CD14-positive monocyte (primary cell): ENCODE data around the gene UPK1A. TPM values are rescaled to one million over a fixed set of nuclear protein-coding genes. Genes with fewer than 3 reads are reported as not detected.

Experiments used
- DNase-seq, 3 donors: peaks; one replicate each; pipeline ENCODE4 v3.0.0-alpha.2; 2011 to 2022
- H2AFZ ChIP-seq: 2 replicates; pipeline ENCODE4 v1.6.0; 2012; ENCODE audit warnings: mild to moderate bottlenecking, low read depth, low read length, inconsistent platforms; ENCODE audit not compliant: insufficient read depth, poor library complexity, severe bottlenecking
- H3K27ac ChIP-seq, 2 donors: 1 replicate in 1 of 2; 2 replicates in 1 of 2; pipeline ENCODE4 v1.5.1; 2012 to 2013; ENCODE audit warnings: low read length in 2 of 2, control low read depth in 1 of 2, inconsistent platforms in 1 of 2, low read depth in 1 of 2, mild to moderate bottlenecking in 1 of 2
- H3K27me3 ChIP-seq, 2 donors: one replicate each; pipeline versions ENCODE4 v1.6.0 to v1.6.1; 2011 to 2013; ENCODE audit warnings: low read length in 2 of 2; ENCODE audit not compliant: control insufficient read depth in 2 of 2, insufficient read depth in 2 of 2
- H3K36me3 ChIP-seq, 2 donors: replicated peaks in 1 of 2; 1 replicate in 1 of 2; 2 replicates in 1 of 2; pipeline versions ENCODE4 v1.5.1 to v1.6.1; 2012 to 2013; ENCODE audit warnings: low read length in 2 of 2, control low read depth in 1 of 2, inconsistent platforms in 1 of 2, mild to moderate bottlenecking in 1 of 2; ENCODE audit not compliant: insufficient read depth in 2 of 2, control insufficient read depth in 1 of 2
- H3K4me1 ChIP-seq, 2 donors: 1 replicate in 1 of 2; 2 replicates in 1 of 2; pipeline versions ENCODE4 v1.5.1 to v1.6.1; 2012 to 2013; ENCODE audit warnings: low read length in 2 of 2, control low read depth in 1 of 2, inconsistent platforms in 1 of 2, mild to moderate bottlenecking in 1 of 2, moderate library complexity in 1 of 2; ENCODE audit not compliant: insufficient read depth in 2 of 2, control insufficient read depth in 1 of 2
- H3K4me2 ChIP-seq: replicated peaks from 2 replicates; pipeline ENCODE3; 2012; ENCODE audit warnings: low read length, moderate library complexity, mild to moderate bottlenecking; ENCODE audit not compliant: poor library complexity, severe bottlenecking; ENCODE audit errors: extremely low read depth
- H3K4me3 ChIP-seq, 3 experiments: fragments of 200-600 bp in 1 of 3; sonication (generic) in 1 of 3; replicated peaks in 1 of 3; 1 replicate in 2 of 3; 2 replicates in 1 of 3; pipeline ENCODE4 v1.5.1; 2011 to 2013; ENCODE audit warnings: low read length in 3 of 3, mild to moderate bottlenecking in 3 of 3, control low read depth in 2 of 3, low read depth in 2 of 3, inconsistent platforms in 1 of 3, moderate library complexity in 1 of 3
- H3K79me2 ChIP-seq: 2 replicates; pipeline ENCODE4 v1.6.0; 2012; ENCODE audit warnings: mild to moderate bottlenecking, control low read depth, inconsistent platforms, low read length, moderate library complexity; ENCODE audit not compliant: insufficient read depth
- H3K9ac ChIP-seq: 2 replicates; pipeline ENCODE4 v1.6.0; 2017; ENCODE audit warnings: low read length, mild to moderate bottlenecking; ENCODE audit not compliant: insufficient read depth, poor library complexity, severe bottlenecking
- H3K9me3 ChIP-seq, 2 donors: replicated peaks in 1 of 2; 1 replicate in 1 of 2; 2 replicates in 1 of 2; pipeline versions ENCODE4 v1.5.1 to v1.6.1; 2012 to 2013; ENCODE audit warnings: low read length in 2 of 2, control low read depth in 1 of 2; ENCODE audit not compliant: control insufficient read depth in 1 of 2, insufficient read depth in 1 of 2
- H4K20me1 ChIP-seq: 2 replicates; pipeline ENCODE4 v1.6.0; 2012; ENCODE audit warnings: mild to moderate bottlenecking, low read length, control low read depth, moderate library complexity; ENCODE audit not compliant: insufficient read depth
- H3K27ac Mint-ChIP-seq, 7 donors: one replicate each; pipeline ENCODE4 v1.8.0; 2020; ENCODE audit warnings: mild to moderate bottlenecking in 7 of 7, mixed read lengths in 7 of 7, moderate library complexity in 6 of 7, inconsistent platforms in 2 of 7
- H3K27me3 Mint-ChIP-seq, 3 donors: one replicate each; pipeline ENCODE4 v1.8.0; 2021 to 2022; ENCODE audit warnings: low read depth in 3 of 3, mild to moderate bottlenecking in 3 of 3, mixed read lengths in 3 of 3, moderate library complexity in 3 of 3, inconsistent platforms in 1 of 3
- H3K36me3 Mint-ChIP-seq, 2 donors: one replicate each; pipeline ENCODE4 v1.8.0; 2020; ENCODE audit warnings: mixed read lengths in 2 of 2, inconsistent platforms in 1 of 2, mild to moderate bottlenecking in 1 of 2
- H3K4me1 Mint-ChIP-seq: one replicate; pipeline ENCODE4 v1.8.0; 2020; ENCODE audit warnings: mild to moderate bottlenecking, mixed read lengths
- H3K4me3 Mint-ChIP-seq, 2 donors: one replicate each; pipeline ENCODE4 v1.8.0; 2020; ENCODE audit warnings: mild to moderate bottlenecking in 2 of 2, mixed read lengths in 2 of 2, moderate library complexity in 1 of 2
- H3K9me3 Mint-ChIP-seq, 7 donors: one replicate each; pipeline ENCODE4 v1.8.0; 2020 to 2022; ENCODE audit warnings: mixed read lengths in 7 of 7, mild to moderate bottlenecking in 6 of 7, moderate library complexity in 6 of 7, inconsistent platforms in 2 of 7
- CTCF ChIP-seq: fragments of 200-600 bp; IDR thresholded peaks from one replicate; pipeline ENCODE4 v1.8.0; 2022; ENCODE audit warnings: antibody characterized with exemption, mild to moderate bottlenecking
- WGBS: methylation state at CpG from one replicate; pipeline ENCODE4 v1.1.5; 2013; ENCODE audit warnings: missing lambda C conversion rate; ENCODE audit not compliant: insufficient coverage; 5-methylcytosine and 5-hydroxymethylcytosine counted together
- intact Hi-C, 2 donors: fragments of 100-400 bp; cut with micrococcal nuclease; formaldehyde crosslinking; loops; one replicate each; pipeline versions ENCODE4 v1.15.0 to v1.15.1; 2023
- polyA plus RNA-seq, 3 donors: library from polyadenylated mRNA; depleted of rRNA in 1 of 3; unstranded in 2 of 3; stranded (reverse) in 1 of 3; fragments of 300-500 nt in 2 of 3; fragments of >200 nt in 1 of 3; fragmentation: Illumina TruSeq in 2 of 3; gene quantifications; 1 replicate in 2 of 3; 2 replicates in 1 of 3; pipeline ENCODE4 v1.2.3, GENCODE V29; 2012 to 2021

UPK1A gene
- polyA plus RNA-seq, 3 donors, result not detected

- Mint-ChIP-seq H3K9me3 (no peaks in the 10 kb centered on the region), H3K36me3 (peaks cover 0 to 4% of the 10 kb centered on the region in 2 donors), H3K27ac (peak overlapping the region; percentile 81 to 92 (median 91)), H3K27me3 (peaks cover 8 to 16% (median 13%) of the 10 kb centered on the region in 3 donors), H3K4me3 (peak overlapping the region; percentile 84 to 94), H3K4me1 (peaks cover 39% of the 10 kb centered on the region)
- H3K27me3 ChIP-seq, result peaks cover 0 to 2% of the 10 kb centered on the region in 2 donors
- no peak overlapping the region for H3K9ac ChIP-seq
- H3K4me1 ChIP-seq, result peaks cover 53 to 62% of the 10 kb centered on the region in 2 donors
- 40% methylated on average over 8 of the region's 20 CpGs for WGBS
- H3K9me3 ChIP-seq, result no peaks in the 10 kb centered on the region
- H2AFZ ChIP-seq, result peak overlapping the region; percentile 97
- intact Hi-C loops, result loop anchor here (2.0 to 10.0 kb wide), 3 partner anchors 16 to 100 kb away; partner anchors contain the start of genes HAUS5 (in 1 of the 2), IGFLR1 (in 1 of the 2), LIN37 (in 1 of the 2) and PSENEN (in 1 of the 2)
- H3K27ac ChIP-seq, result peak overlapping the region; percentile 71 to 73
- H4K20me1 ChIP-seq, result peaks cover 5% of the 10 kb centered on the region
- peak overlapping the region; percentile 46 to 98 (median 74) for H3K4me3 ChIP-seq
- no peak for TF ChIP-seq CTCF
- H3K79me2 ChIP-seq, result peaks cover 20% of the 10 kb centered on the region
- DNase-seq, result peak; percentile 64 to 66 (median 66)
- H3K36me3 ChIP-seq, result no peaks in the 10 kb centered on the region
- H3K4me2 ChIP-seq, result peak overlapping the region; percentile 98
These were observed 21.2 kb upstream of the UPK1A start for GRCh38 chr19:35644987-35645679.

- intact Hi-C loops, result loop anchor here (2.0 to 10.0 kb wide), 3 partner anchors 17 to 99 kb away; partner anchors contain the start of genes HAUS5 (in 1 of the 2), IGFLR1 (in 1 of the 2), LIN37 (in 1 of the 2) and PSENEN (in 1 of the 2)
- H4K20me1 ChIP-seq, result peaks cover 11% of the 10 kb centered on the region
- no peak for TF ChIP-seq CTCF
- Mint-ChIP-seq H3K4me3 (peak overlapping the region in 1 of 2 donors; percentile 7), H3K27me3 (peaks cover 6 to 14% (median 12%) of the 10 kb centered on the region in 3 donors), H3K9me3 (no peaks in the 10 kb centered on the region), H3K36me3 (peaks cover under 1 to 5% of the 10 kb centered on the region in 2 donors), H3K27ac (peak overlapping the region in 2 of 7 donors; percentile 31 to 92), H3K4me1 (peaks cover 46% of the 10 kb centered on the region)
- H2AFZ ChIP-seq, result peak overlapping the region; percentile 97
- no peak for DNase-seq
- WGBS, result 96% methylated on average over 4 of the region's 7 CpGs
- peak overlapping the region; percentile 98 for H3K4me2 ChIP-seq
- H3K79me2 ChIP-seq, result peaks cover 28% of the 10 kb centered on the region
- peaks cover 53 to 62% of the 10 kb centered on the region in 2 donors for H3K4me1 ChIP-seq
- peak overlapping the region in 1 of 3 experiments; percentile 98 for H3K4me3 ChIP-seq
- H3K27ac ChIP-seq, result no peak overlapping the region
- H3K36me3 ChIP-seq, result peaks cover under 1 to 4% of the 10 kb centered on the region in 2 donors
- no peaks in the 10 kb centered on the region for H3K9me3 ChIP-seq
- H3K27me3 ChIP-seq, result peaks cover 0 to 2% of the 10 kb centered on the region in 2 donors
- H3K9ac ChIP-seq, result no peak overlapping the region
These were observed 20.4 kb upstream of the UPK1A start for GRCh38 chr19:35645680-35646511.
